ENCODE measurements around the gene AGO1. TPM values are rescaled to one million over a fixed set of nuclear protein-coding genes. Genes with fewer than 3 reads are reported as not detected.

Gene AGO1
- total and polyA plus RNA-seq, 2 of the 13 experiments (the other 11 are each of a cell fraction or from before 2014, with no cell fraction given): 9.2 to 18.6 TPM

DNA sequence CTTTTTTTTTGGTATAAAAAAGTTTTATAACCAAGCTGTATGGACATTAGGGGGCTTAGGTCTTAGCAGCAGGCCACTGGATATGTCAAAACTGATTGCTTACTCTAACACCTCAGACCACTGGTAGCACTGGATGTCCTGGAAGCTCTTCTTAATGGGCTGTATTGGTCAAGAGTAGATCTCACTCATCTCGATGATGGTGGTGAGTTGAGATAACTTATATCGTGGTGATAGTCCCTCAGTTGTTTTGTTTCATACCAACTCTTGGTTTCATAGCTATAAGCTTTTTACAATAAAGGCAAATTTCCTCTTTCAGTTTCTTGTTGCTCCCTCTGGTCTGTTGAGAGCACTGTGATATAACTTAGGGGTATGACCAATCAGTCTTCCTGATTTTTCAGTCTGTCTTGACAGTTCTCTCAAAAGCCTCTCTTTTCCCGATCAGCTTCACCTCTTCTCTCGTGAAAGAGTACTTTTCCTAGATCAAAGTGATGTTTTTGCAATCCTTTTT is 9.7 kb upstream of the AGO1 start:
- DNase-seq (ENCODE audit: low spot score) (no peak), ATAC-seq (no peak), FAIRE-seq (no peak)
- Histone ChIP-seq H3K4me1 (ENCODE audit: insufficient read depth, low read length) (peaks cover 15% of the 10 kb centered on the region), H3K9me3 (ENCODE audit: low read length) (no peaks in the 10 kb centered on the region), H3K9ac (ENCODE audit: insufficient read depth, low read depth, low read length) (no peak overlapping the region), H3K79me2 (ENCODE audit: insufficient read depth, low read length) (no peaks in the 10 kb centered on the region), H4K20me1 (ENCODE audit: insufficient read depth, low read length) (no peaks in the 10 kb centered on the region), H3K36me3 (replicated peaks in 1 of 2; ENCODE audit: control insufficient read depth in 1 of 2, insufficient read depth in 2 of 2, low read length in 2 of 2) (no peaks in the 10 kb centered on the region), H3K4me3 (replicated peaks in 1 of 3; ENCODE audit: insufficient read depth in 1 of 3, low read depth in 2 of 3, low read length in 3 of 3) (no peak overlapping the region), H3K4me2 (ENCODE audit: low read depth, low read length) (no peak overlapping the region), H2AFZ (ENCODE audit: low read length) (no peak overlapping the region), H3K27ac (ENCODE audit: extremely low read length, insufficient read depth, low read length) (no peak overlapping the region), H3K27me3 (ENCODE audit: control insufficient read depth in 1 of 2, insufficient read depth in 2 of 2, low read length in 2 of 2) (no peaks in the 10 kb centered on the region)
- TF ChIP-seq, protein P1, sequence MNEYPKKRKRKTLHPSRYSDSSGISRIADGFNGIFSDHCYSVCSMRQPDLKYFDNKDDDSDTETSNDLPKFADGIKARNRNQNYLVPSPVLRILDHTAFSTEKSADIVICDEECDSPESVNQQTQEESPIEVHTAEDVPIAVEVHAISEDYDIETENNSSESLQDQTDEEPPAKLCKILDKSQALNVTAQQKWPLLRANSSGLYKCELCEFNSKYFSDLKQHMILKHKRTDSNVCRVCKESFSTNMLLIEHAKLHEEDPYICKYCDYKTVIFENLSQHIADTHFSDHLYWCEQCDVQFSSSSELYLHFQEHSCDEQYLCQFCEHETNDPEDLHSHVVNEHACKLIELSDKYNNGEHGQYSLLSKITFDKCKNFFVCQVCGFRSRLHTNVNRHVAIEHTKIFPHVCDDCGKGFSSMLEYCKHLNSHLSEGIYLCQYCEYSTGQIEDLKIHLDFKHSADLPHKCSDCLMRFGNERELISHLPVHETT (CRISPR knock-in tag; conservative IDR thresholded peaks at IDR 0.05): no peak
- TF ChIP-seq ZNF567 (CRISPR knock-in tag; IDR thresholded peaks at IDR 0.05; ENCODE audit: borderline replicate concordance): no peak
- no peak for TF ChIP-seq ZNF44 (CRISPR knock-in tag; IDR thresholded peaks at IDR 0.05)
- TF ChIP-seq, protein P2, sequence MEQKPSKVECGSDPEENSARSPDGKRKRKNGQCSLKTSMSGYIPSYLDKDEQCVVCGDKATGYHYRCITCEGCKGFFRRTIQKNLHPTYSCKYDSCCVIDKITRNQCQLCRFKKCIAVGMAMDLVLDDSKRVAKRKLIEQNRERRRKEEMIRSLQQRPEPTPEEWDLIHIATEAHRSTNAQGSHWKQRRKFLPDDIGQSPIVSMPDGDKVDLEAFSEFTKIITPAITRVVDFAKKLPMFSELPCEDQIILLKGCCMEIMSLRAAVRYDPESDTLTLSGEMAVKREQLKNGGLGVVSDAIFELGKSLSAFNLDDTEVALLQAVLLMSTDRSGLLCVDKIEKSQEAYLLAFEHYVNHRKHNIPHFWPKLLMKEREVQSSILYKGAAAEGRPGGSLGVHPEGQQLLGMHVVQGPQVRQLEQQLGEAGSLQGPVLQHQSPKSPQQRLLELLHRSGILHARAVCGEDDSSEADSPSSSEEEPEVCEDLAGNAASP (CRISPR knock-in tag; IDR thresholded peaks at IDR 0.05; ENCODE audit: borderline replicate concordance): no peak
- TF ChIP-seq, protein P3, sequence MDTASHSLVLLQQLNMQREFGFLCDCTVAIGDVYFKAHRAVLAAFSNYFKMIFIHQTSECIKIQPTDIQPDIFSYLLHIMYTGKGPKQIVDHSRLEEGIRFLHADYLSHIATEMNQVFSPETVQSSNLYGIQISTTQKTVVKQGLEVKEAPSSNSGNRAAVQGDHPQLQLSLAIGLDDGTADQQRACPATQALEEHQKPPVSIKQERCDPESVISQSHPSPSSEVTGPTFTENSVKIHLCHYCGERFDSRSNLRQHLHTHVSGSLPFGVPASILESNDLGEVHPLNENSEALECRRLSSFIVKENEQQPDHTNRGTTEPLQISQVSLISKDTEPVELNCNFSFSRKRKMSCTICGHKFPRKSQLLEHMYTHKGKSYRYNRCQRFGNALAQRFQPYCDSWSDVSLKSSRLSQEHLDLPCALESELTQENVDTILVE (CRISPR knock-in tag; IDR thresholded peaks at IDR 0.05): no peak
- TF ChIP-seq, protein P4, sequence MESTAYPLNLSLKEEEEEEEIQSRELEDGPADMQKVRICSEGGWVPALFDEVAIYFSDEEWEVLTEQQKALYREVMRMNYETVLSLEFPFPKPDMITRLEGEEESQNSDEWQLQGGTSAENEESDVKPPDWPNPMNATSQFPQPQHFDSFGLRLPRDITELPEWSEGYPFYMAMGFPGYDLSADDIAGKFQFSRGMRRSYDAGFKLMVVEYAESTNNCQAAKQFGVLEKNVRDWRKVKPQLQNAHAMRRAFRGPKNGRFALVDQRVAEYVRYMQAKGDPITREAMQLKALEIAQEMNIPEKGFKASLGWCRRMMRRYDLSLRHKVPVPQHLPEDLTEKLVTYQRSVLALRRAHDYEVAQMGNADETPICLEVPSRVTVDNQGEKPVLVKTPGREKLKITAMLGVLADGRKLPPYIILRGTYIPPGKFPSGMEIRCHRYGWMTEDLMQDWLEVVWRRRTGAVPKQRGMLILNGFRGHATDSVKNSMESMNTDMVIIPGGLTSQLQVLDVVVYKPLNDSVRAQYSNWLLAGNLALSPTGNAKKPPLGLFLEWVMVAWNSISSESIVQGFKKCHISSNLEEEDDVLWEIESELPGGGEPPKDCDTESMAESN (CRISPR knock-in tag; conservative IDR thresholded peaks at IDR 0.05): no peak
- no peak for TF ChIP-seq ZNF34 (CRISPR knock-in tag; IDR thresholded peaks at IDR 0.05; ENCODE audit: borderline replicate concordance)
- TF ChIP-seq, protein P5, sequence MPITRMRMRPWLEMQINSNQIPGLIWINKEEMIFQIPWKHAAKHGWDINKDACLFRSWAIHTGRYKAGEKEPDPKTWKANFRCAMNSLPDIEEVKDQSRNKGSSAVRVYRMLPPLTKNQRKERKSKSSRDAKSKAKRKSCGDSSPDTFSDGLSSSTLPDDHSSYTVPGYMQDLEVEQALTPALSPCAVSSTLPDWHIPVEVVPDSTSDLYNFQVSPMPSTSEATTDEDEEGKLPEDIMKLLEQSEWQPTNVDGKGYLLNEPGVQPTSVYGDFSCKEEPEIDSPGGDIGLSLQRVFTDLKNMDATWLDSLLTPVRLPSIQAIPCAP (CRISPR knock-in tag; IDR thresholded peaks at IDR 0.05; ENCODE audit: low read depth): no peak
- TF ChIP-seq KLF11 (CRISPR knock-in tag; IDR thresholded peaks at IDR 0.05): no peak
- no peak for TF ChIP-seq ZNF333 (CRISPR knock-in tag; IDR thresholded peaks at IDR 0.05; ENCODE audit: borderline replicate concordance)
- no peak for TF ChIP-seq ARNTL (CRISPR knock-in tag; IDR thresholded peaks at IDR 0.05)
- TF ChIP-seq EZH2 (conservative IDR thresholded peaks at IDR 0.05; ENCODE audit: low read depth, low read length): no peak
- no peak for TF ChIP-seq MED8 (CRISPR knock-in tag; IDR thresholded peaks at IDR 0.05; ENCODE audit: insufficient replicate concordance)
- no peak for TF ChIP-seq ZNF782 (CRISPR knock-in tag; IDR thresholded peaks at IDR 0.05; ENCODE audit: borderline replicate concordance)
- in situ Hi-C loops (cut with HindIII; ENCODE audit: extremely low pct_ligation_motif_present, low pct_unique_long_range_greater_than_20kb) (no loop called here), intact Hi-C loops (cut with micrococcal nuclease; ENCODE audit: unreplicated experiment) (no loop called here)
- no TSS peak for BruUV-seq (replicated peaks)
- ChIA-PET POLR2A (no interaction called here), CTCF (ENCODE audit: low intra/inter-chr PET ratio, low total read pairs) (no interaction called here)
- WGBS (ENCODE audit: low lambda C conversion rate): 42% methylated on average over 4 of the region's 4 CpGs
